Aorta (tissue), 5 donors: ENCODE results near the gene C3orf22. TPM values are rescaled to one million over a fixed set of nuclear protein-coding genes. Genes with fewer than 3 reads are reported as not detected.
A peak's percentile ranks its signal among the peaks of the same experiment; 100 is the strongest.

Source experiments
- ATAC-seq: fragments of 200-7000 bp; cut with Tn5 transposase; one replicate; pipeline ENCODE4 v1.9.1; 2022; ENCODE audit warnings: moderate library complexity; ENCODE audit not compliant: low FRiP score
- DNase-seq, 2 donors: peaks; one replicate each; pipeline ENCODE4 v3.0.0-alpha.2; 2020
- H3K27ac ChIP-seq, 2 donors: one replicate each; pipeline ENCODE4 v1.5.1; 2013; ENCODE audit warnings: low read length in 2 of 2, mild to moderate bottlenecking in 2 of 2, moderate library complexity in 2 of 2, control low read depth in 1 of 2, inconsistent platforms in 1 of 2, low read depth in 1 of 2
- H3K27me3 ChIP-seq, 2 donors: one replicate each; pipeline ENCODE4 v1.6.1; 2013; ENCODE audit warnings: control low read depth in 1 of 2, low read length in 1 of 2, mild to moderate bottlenecking in 1 of 2, moderate library complexity in 1 of 2; ENCODE audit not compliant: insufficient read depth in 2 of 2, control insufficient read depth in 1 of 2
- H3K36me3 ChIP-seq, 2 donors: one replicate each; pipeline ENCODE4 v1.6.1; 2013; ENCODE audit warnings: control low read depth in 1 of 2, low read length in 1 of 2, mild to moderate bottlenecking in 1 of 2; ENCODE audit not compliant: insufficient read depth in 2 of 2, control insufficient read depth in 1 of 2
- H3K4me1 ChIP-seq, 2 donors: one replicate each; pipeline ENCODE4 v1.6.1; 2013; ENCODE audit warnings: low read length in 2 of 2, control low read depth in 1 of 2, mild to moderate bottlenecking in 1 of 2, moderate library complexity in 1 of 2; ENCODE audit not compliant: insufficient read depth in 2 of 2, control insufficient read depth in 1 of 2
- H3K4me3 ChIP-seq, 2 donors: one replicate each; pipeline ENCODE4 v1.5.1; 2013; ENCODE audit warnings: low read length in 2 of 2, control low read depth in 1 of 2, mild to moderate bottlenecking in 1 of 2
- H3K9me3 ChIP-seq: one replicate; pipeline ENCODE4 v1.6.1; 2013; ENCODE audit warnings: mild to moderate bottlenecking, low read length; ENCODE audit not compliant: control insufficient read depth
- WGBS, 2 donors: extraction: QIAGEN DNeasy Blood & Tissue Kit; methylation state at CpG; one replicate each; pipeline ENCODE4 v1.1.7; 2013; 5-methylcytosine and 5-hydroxymethylcytosine counted together
- intact Hi-C, 2 donors: fragments of 100-400 bp; cut with DNase I; formaldehyde crosslinking; loops; one replicate each; pipeline versions ENCODE4 v1.14.2 to v1.15.0; 2022
- polyA plus RNA-seq, 2 donors: library from polyadenylated mRNA; stranded (reverse); fragments of 200-250 nt; gene quantifications; one replicate each; pipeline ENCODE4 v1.2.3, GENCODE V29; 2013
- total RNA-seq, 2 donors: library from RNA; stranded (reverse); fragmentation: NEBNext Ultra II Directional; extraction: Animal tissue kit (Norgen Biotek cat#: 25700); gene quantifications; one replicate each; pipeline ENCODE4 v1.2.1, GENCODE V29; 2021
- donor health status: healthy with polysubstance abuse.
- donor health status: Bipolar disorder and iron deficiency.
- donor health status: DM: no; HTN: no; CAD: no.
- donor health status: DM: no; HTN: no; CAD: no.
- donor health status: DM: yes; HTN: yes; CAD: no.

The C3orf22 gene
- total and polyA plus RNA-seq, 4 donors = not detected

- Histone ChIP-seq H3K4me1 (no peaks in the 10 kb centered on the region), H3K36me3 (no peaks in the 10 kb centered on the region), H3K4me3 (no peak overlapping the region), H3K9me3 (no peaks in the 10 kb centered on the region), H3K27me3 (no peaks in the 10 kb centered on the region), H3K27ac (no peak overlapping the region)
- 80 to 81% methylated on average over 19 of the region's 19 CpGs for WGBS, 2 donors
- intact Hi-C loops = no loop called here
- ATAC-seq (no peak), DNase-seq (peak; percentile 34 to 52)
Measured at GRCh38 chr3:126553284-126554084, 5.2 kb downstream of the C3orf22 start.

DNA sequence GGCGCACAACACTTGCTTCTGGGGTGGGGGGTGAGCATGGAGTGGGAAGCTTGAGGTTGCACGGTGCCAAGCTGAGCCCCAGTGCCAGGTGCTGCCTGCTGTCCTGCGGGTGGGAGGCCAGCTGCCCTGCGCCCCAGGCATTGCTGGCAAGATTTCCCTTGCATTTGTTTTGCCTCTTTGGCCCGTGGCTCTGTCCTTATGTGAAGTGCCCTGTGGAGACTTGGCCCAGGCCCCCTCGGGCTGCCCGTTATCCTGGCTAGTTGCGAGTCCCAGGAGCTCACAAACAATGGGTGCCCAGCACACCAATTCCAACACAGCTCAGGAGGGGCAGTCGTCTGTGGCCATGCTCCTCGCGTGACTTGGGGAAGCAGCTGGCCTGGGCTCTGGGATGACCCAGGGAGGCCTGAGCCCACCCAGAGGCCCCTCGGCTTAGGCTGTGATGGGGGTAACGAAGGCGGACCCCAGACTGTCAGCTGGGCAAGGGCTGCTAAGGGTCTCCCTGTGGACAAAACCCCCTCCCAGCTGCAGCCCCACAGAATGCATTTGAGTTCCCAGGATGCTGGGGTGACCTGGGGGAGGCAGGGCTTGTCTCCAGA lies 5.9 kb downstream of the C3orf22 start:
- no peak for ATAC-seq
- H3K4me3 ChIP-seq = no peak overlapping the region
- no peaks in the 10 kb centered on the region for H3K4me1 ChIP-seq
- H3K27me3 ChIP-seq = no peaks in the 10 kb centered on the region
- peak in 1 of 2 donors; percentile 62 for DNase-seq
- no peak overlapping the region for H3K27ac ChIP-seq
- 76 to 82% methylated on average over 14 of the region's 14 CpGs for WGBS, 2 donors
- H3K9me3 ChIP-seq = no peaks in the 10 kb centered on the region
- intact Hi-C loops = no loop called here
- no peaks in the 10 kb centered on the region for H3K36me3 ChIP-seq

GRCh38 chr3:126551839-126552687 lies 6.7 kb downstream of the C3orf22 start:
- DNase-seq (peak; percentile 43 to 55), ATAC-seq (no peak)
- intact Hi-C loops = no loop called here
- Histone ChIP-seq H3K4me1 (no peaks in the 10 kb centered on the region), H3K4me3 (no peak overlapping the region), H3K27ac (no peak overlapping the region), H3K27me3 (no peaks in the 10 kb centered on the region), H3K36me3 (no peaks in the 10 kb centered on the region), H3K9me3 (no peaks in the 10 kb centered on the region)
- WGBS, 2 donors = 72 to 76% methylated on average over 17 of the region's 17 CpGs

GRCh38 chr3:126551121-126551838 lies 7.5 kb downstream of the C3orf22 start:
- Histone ChIP-seq H3K27me3 (no peaks in the 10 kb centered on the region), H3K27ac (no peak overlapping the region), H3K4me1 (no peaks in the 10 kb centered on the region), H3K36me3 (no peaks in the 10 kb centered on the region), H3K9me3 (no peaks in the 10 kb centered on the region), H3K4me3 (no peak overlapping the region)
- DNase-seq = peak; percentile 31 to 67
- intact Hi-C loops = no loop called here
- ATAC-seq = no peak
- 73 to 76% methylated on average over 13 of the region's 13 CpGs for WGBS, 2 donors

DNA sequence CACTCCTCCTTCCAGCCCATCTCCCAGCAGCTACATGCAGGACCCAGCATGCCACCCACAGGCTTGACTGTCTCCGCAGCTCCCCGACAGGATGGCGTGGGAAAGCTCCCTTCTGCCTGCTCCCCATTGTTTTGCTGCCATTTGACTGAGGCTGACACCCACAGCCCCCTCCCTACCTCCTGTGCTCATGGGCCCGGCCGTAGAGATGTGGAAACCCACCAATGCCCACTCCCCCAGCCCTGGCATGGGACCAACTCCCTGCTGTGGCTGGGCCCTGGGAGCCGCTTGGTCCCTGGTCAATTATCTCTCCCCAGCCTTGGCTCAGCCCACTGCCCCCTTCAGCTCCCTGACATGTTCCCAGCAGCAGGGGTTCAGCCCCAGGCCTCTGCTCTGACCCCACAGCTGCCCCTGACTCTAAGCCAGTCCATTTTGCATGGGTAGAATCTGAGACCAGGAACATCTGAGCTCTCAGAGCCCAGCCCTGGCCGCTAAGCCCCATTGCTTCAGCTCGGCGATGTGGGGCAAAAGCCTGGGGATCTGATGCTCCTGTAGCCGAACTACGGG lies 8.2 kb downstream of the C3orf22 start:
- no peak overlapping the region for H3K27ac ChIP-seq
- ATAC-seq (no peak), DNase-seq (peak; percentile 27 to 66)
- H3K27me3 ChIP-seq = no peaks in the 10 kb centered on the region
- H3K9me3 ChIP-seq = no peaks in the 10 kb centered on the region
- H3K36me3 ChIP-seq = no peaks in the 10 kb centered on the region
- H3K4me3 ChIP-seq = no peak overlapping the region
- intact Hi-C loops = no loop called here
- 83 to 85% methylated on average over 11 of the region's 11 CpGs for WGBS, 2 donors
- H3K4me1 ChIP-seq = no peaks in the 10 kb centered on the region

GRCh38 chr3:126549861-126550487 lies 8.8 kb downstream of the C3orf22 start:
- peak; percentile 17 to 58 for DNase-seq
- Histone ChIP-seq H3K9me3 (no peaks in the 10 kb centered on the region), H3K27ac (no peak overlapping the region), H3K4me3 (no peak overlapping the region), H3K27me3 (no peaks in the 10 kb centered on the region), H3K36me3 (no peaks in the 10 kb centered on the region), H3K4me1 (no peaks in the 10 kb centered on the region)
- intact Hi-C loops = no loop called here
- 62 to 70% methylated on average over 12 of the region's 12 CpGs for WGBS, 2 donors
- no peak for ATAC-seq

DNA sequence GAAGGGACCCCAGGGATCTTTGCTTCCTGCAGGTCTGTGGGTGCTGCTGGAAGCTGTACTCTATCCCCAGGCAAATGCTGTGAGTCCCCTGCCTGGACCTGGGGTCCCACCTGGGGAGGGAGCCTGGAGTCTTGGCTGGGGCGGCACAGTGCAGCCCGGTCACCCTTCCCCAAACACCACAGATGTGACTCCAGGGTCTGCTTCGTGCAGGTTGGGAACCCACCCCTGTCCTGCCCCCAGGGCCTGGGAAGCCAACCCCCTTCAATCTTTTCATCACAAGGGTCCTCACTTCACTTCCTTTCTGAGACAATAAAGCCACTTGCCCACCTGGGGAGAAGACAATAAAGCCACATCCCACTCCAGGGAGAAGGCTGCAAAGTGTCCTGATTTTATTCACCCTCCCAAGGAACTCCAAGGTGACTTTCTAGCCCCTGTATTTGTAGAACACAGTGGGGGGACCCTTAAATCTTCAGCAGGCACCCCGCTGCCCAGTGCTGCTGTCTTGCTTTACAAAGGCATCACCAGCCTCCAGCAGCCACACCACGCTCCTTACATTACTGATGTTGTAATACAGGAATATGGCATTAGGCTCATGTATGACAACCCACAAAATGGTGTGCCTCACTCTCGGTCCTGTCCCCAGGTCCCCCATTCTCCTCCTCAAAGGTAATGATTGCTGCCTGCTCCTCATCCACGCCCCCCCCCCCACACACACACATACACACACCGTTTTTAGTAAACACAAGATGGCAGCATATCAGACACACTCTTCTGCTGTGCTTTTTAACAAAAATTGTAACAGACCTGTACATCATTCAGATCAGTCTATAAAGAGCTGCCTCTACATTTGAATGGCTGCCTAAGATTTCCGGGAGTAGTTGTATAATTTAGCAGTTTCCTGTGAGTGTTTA lies 9.9 kb downstream of the C3orf22 start:
- WGBS, 2 donors = 48 to 51% methylated on average over 9 of the region's 9 CpGs

More for the DNA sequence above, 9.9 kb downstream of the C3orf22 start:
- DNase-seq (peak; percentile 26 to 56), ATAC-seq (no peak)
- Histone ChIP-seq H3K4me3 (no peak overlapping the region), H3K27me3 (no peaks in the 10 kb centered on the region), H3K36me3 (no peaks in the 10 kb centered on the region), H3K4me1 (no peaks in the 10 kb centered on the region), H3K27ac (no peak overlapping the region), H3K9me3 (no peaks in the 10 kb centered on the region)
- intact Hi-C loops = no loop called here
